ENCODE results near the gene SERPINB8.
A peak's percentile ranks its signal among the peaks of the same experiment; 100 is the strongest.
"Not testable (repeated sequence)": the region's sequence is repeated elsewhere in the genome, so short reads cannot be mapped to it uniquely, and the experiment has no call there.

Gene SERPINB8

DNA sequence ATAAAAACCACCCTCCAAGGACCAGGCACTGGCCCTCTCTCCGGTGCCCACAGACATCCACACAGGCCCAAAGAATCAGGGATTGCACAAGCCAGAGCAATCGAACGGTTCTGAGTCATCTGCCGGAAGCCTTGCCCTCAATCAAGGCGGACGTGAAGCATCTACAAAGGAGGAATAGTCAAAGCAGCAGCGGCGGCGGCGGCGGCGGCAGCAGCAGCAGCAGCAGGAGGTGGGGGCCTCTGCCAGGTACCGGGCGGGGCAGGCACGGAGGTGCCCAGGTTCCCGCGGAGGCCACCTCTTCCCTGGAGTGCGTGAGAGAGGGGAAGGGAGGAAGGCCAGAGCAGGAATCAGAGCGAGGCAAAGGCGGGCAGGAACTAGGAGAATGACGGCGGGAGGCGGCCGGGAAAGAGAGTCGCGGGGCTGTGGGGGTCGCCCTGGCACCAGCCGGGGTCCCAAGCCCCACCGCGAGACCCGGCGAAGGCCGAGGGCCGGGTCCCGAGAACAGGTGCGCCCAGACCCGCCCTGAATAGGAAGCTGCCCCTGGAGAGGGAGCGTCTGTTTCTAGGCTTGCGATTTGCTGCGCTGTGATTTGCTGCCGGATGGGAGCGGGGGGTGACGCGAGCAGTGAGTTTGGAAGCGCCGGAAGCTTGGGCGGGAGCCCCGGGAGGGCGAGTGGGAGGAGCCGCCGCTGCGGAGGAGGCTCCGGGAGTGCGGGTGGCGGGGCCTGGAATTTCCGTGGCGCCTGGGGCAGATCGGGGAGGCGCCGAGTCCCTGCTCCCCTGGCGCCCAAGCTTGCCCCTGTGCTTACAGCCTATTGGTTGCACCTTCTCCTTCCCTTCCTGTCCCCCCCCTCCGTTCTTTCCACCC is at the start of gene SERPINB8:
Gene SERPINB8 (plus strand): TSS at position 140 of the 867 bp plus-strand sequence. CDS start 8,228 bp downstream, outside the sequence.
- peak; percentile 83 for DNase-seq

DNA sequence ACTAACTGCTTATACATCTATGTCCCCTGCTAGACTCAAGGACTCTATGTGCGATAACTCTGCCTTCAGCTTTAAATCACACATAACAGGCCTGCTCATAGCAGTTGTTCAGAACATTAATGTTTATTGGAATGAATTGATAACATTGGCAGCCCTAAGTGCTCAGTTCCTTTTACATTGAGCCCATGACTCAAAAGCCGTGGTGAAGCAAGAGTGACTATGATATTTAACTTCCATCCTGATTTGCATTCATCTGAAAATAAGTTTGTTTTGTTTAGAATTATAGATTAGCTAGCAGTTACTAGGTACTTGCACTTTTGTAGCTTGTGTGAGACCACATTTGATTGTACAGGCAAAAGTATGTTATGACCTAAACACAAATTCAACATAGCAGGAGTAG is 47.8 kb upstream of the SERPINB8 start:
- no peak for DNase-seq

DNA sequence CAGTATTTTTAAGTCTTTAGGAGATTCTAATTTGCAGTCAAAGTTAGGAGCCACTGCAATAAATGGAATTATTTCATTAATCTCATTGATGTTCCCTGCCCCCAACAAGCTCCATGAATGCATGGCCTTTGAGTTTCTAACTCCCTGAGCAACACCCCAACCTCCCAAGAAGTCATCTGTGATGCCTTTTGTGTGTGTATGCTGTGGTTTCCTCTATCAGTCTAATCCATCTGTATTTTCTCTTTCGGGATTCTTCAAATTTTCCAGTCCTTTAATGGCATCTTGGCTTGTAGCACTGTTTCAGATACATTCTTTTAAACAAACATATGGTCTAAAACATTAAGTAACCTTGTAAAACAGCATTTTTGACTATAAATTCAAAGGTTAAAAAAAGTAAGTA is 45.3 kb upstream of the SERPINB8 start:
- no peak for DNase-seq

DNA sequence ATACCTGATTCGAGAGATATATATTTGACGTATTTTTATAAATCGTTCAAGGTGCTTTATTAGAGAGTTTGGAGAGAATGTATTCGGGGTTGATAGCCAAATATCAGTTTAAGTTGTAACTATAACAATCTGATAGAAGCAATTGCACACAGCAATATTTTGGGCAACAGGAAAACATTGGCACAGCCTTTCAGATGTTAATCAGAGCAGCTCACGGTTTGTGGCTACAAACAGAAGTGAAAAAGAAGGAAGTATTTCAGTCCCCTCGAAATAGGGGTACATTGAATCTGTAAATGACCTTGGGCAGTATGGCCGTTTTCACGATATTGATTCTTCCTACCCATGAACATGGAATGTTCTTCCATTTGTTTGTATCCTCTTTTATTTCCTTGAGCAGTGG is 41.5 kb upstream of the SERPINB8 start:
- DNase-seq, result no peak

- not testable (repeated sequence) for DNase-seq
Observed at GRCh38 chr18:63929369-63929768, 40.5 kb upstream of the SERPINB8 start.

- DNase-seq, result no peak
Observed at GRCh38 chr18:63930773-63931354, 39.0 kb upstream of the SERPINB8 start.

DNA sequence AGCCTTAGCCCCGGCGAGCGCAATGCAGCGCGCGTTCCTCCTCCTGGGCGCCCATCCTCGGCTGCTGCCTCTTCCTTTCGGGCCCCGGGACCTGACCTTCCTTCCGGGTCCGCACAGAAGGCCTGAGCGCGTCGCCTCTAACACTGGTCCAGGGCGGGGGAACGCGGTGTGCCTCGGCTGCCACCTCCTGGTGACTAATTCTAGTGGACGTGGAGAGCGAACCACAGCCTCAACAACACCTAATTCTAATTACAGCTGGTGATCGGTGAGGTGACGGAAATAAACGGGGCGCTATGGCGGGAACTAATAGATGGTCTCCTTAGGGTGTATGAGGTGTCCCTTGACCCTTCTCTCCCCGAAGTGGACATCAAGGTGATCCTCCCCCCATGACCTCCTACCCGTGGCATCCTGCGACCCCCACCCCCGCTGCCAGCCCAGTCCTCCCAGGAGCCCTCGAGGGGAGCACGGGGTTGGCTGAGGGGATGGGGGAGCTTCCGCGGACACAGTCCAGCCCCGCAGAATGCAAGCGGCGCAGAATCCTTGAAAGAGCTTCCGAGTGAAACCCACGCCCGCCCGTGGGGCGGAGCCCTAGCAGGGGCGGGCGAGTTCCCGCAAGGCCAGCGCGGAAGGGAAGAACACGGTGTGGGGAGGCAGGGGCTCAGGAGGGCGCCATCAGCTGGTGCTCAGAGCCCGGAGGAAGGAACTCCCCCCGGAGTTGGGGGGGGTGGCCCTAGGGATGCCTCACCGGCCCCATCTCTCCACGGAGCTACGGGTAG is 33.5 kb upstream of the SERPINB8 start:
- DNase-seq, result peak; percentile 41

- no peak for DNase-seq
Observed at GRCh38 chr18:63936932-63937393, 32.9 kb upstream of the SERPINB8 start.

DNA sequence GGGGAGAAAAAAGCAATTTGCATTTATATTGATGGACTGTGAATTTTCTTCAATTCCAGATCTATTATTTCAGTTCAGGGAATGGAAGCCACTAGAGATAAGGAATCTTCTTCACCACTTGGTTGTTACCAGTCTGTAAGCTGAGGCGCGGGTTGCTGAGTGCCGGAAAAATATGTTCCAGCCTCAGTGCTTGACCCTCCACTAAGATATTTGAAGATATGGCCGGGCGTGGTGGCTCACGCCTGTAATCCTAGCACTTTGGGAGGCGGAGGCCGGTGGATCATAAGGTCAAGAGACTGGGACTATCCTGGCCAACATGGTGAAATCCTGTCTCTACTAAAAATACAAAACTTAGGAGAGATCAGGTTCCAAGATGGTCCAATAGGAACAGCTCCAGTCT is 29.9 kb upstream of the SERPINB8 start:
- DNase-seq, result no peak

GRCh38 chr18:63940543-63941050 is 29.3 kb upstream of the SERPINB8 start:
- not testable (repeated sequence) for DNase-seq

DNA sequence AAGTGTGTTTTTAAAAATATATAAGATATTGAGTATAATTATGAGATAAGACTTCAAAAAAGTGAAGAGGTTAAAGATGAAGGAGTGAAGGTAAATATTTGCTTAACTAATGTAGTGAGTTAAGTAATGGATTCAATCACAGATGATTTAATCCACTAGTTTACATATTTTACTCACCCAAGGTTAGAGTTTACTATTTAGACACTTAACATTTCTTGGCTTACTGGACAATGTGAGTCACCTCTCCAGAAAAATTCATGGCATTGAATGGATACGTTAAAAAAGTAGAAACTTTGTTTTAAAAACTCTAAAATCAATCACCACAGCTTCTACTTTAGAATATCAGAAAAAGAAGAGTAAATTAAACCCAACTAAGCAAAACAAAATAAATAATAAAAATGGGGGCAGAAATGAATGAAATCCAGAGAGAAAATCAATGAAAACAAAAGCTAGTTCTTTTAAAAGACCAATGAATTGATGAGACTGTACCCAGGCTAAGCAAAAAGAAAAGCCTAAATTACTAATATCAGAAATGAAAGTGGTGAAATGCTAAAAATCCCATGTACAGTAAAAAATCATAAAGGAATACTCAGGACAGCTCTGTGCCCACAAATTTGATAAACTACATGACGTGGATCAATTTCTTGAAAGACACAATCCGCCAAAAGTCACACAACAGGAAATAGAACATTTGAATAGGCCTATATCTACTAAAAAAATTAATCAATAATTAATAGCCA is 22.7 kb upstream of the SERPINB8 start:
- DNase-seq, result no peak

- peak; percentile 65 for DNase-seq
Observed at GRCh38 chr18:63949068-63949737, 20.7 kb upstream of the SERPINB8 start, which contains the start of gene HMSD. TSS of gene HMSD (plus strand) at chr18:63949301. CDS start at chr18:63953456, 4,155 bp downstream.

GRCh38 chr18:63951302-63951705 is 18.6 kb upstream of the SERPINB8 start:
- DNase-seq, result peak; percentile 44

GRCh38 chr18:63953811-63954210 is 16.1 kb upstream of the SERPINB8 start:
- no peak for DNase-seq

DNA sequence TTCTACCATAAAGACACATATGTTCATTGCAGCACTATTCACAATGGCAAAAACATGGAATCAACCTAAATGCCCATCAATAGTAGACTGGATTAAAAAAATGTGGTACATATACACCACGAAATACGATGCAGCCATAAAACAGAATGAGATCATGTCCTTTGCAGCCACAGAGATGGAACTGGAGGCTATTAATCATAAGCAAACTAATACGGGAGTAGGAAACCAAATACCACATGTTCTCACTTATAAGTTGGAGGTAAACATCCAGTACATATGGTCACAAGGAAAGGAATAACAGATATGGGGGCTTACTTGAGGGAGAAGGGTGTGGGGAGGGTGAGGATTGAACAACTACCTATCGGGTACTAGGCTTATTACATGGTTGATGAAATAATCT is 13.1 kb upstream of the SERPINB8 start:
- DNase-seq, result no peak

DNA sequence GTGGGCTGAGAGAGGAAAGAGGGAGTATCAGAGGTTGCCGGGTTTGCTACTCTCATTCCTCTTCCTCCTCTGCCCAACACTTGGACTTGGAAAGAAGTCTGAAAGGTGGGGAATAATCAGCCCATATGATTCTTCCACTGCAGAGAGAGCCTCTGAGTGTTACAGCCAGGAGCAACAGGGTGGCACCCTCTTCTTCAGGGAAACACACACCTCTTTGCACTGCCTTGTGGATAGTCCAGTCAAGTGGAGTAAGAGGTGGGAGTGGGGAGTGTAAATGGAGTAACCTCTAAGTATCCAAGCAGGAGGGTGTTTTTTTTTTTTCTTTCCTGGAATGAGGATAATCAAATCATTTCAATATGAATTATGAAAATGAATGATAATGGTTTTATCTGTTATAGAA is 9.0 kb upstream of the SERPINB8 start:
- no peak for DNase-seq

GRCh38 chr18:63961435-63961980 is 8.4 kb upstream of the SERPINB8 start:
- DNase-seq, result no peak

GRCh38 chr18:63962137-63962536 is 7.7 kb upstream of the SERPINB8 start:
- no peak for DNase-seq

DNA sequence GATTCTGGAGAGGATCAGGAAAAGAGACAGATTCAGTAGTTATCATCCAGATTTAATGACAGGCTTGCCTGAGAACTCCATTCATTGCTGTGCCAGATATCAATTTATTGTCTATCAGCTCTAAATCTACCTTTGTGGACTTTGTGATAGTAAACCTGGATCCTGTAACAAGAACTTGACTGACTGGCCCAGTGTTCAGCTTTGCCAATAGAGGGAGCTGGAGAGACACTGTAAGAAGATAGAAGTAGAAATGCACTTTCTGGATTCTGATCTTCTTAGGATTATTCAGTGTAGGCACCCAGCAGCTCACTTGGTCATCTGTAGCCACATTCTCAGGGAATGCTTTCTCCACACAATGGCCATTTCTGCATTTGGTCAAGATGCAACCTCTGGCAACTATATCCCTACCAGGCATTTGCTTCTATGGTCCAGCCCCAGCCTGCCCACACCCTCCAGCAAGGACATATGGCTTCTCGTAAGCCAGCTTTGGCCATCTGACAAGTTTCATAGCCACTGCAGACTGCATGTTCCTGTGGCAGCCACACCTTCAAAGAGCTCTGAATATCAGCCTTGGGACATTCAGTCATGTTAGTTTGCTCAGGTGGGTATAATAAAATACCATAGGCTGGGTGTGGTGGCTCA is 6.1 kb upstream of the SERPINB8 start:
- peak; percentile 21 for DNase-seq

DNA sequence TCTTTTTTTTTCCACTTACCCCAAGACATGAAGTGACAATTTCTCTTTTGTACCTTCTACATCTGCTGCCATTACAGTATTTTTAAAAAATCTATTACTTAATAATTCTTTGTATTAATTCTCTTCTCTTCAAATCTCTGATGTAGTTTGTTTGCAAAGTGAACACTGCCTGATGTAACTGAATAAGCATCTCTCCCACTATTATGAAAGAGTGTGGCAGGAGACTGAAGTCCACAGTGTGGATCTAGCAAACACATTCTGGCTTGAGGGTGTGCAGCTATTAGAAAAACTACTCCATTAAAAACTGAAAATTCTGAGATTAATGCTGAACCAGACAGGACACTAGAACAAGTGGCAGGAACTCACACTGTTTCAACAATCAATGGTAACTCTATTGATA is 5.0 kb upstream of the SERPINB8 start:
- no peak for DNase-seq
